ENCODE measurements around the gene ABHD18.
A peak's percentile ranks its signal among the peaks of the same experiment; 100 is the strongest.
"Not testable (repeated sequence)": the region's sequence is repeated elsewhere in the genome, so short reads cannot be mapped to it uniquely, and the experiment has no call there.

The ABHD18 gene

GRCh38 chr4:127930175-127930574 is 35.0 kb upstream of the ABHD18 start:
- Histone ChIP-seq H3K9me3 (ENCODE audit: severe bottlenecking) (no peaks in the 10 kb centered on the region), H3K27ac (no peak overlapping the region), H3K4me3 (ENCODE audit: low read depth, low read length) (no peak overlapping the region), H3K27me3 (ENCODE audit: insufficient read depth, low read depth, severe bottlenecking) (no peaks in the 10 kb centered on the region), H3K36me3 (peaks cover 8% of the 10 kb centered on the region)
- DNase-seq, result no peak
- TF ChIP-seq CTCF (IDR thresholded peaks at IDR 0.05; ENCODE audit: low read depth, low read length), result no peak

GRCh38 chr4:127931836-127932235 is 33.4 kb upstream of the ABHD18 start:
- not testable (repeated sequence) for H3K27me3 ChIP-seq (ENCODE audit: insufficient read depth, low read depth, severe bottlenecking); H3K9me3 ChIP-seq (ENCODE audit: severe bottlenecking); H3K27ac ChIP-seq; H3K36me3 ChIP-seq; DNase-seq; H3K4me3 ChIP-seq (ENCODE audit: low read depth, low read length)

GRCh38 chr4:127936974-127937373 is 28.2 kb upstream of the ABHD18 start:
- DNase-seq, result no peak
- Histone ChIP-seq H3K9me3 (ENCODE audit: severe bottlenecking) (no peaks in the 10 kb centered on the region), H3K27ac (no peak overlapping the region), H3K4me3 (ENCODE audit: low read depth, low read length) (no peak overlapping the region), H3K36me3 (peaks cover 15% of the 10 kb centered on the region), H3K27me3 (ENCODE audit: insufficient read depth, low read depth, severe bottlenecking) (no peaks in the 10 kb centered on the region)
- TF ChIP-seq CTCF (IDR thresholded peaks at IDR 0.05; ENCODE audit: low read depth, low read length), result no peak

- no peak for TF ChIP-seq CTCF (IDR thresholded peaks at IDR 0.05; ENCODE audit: low read depth, low read length)
- DNase-seq, result no peak
- Histone ChIP-seq H3K9me3 (ENCODE audit: severe bottlenecking) (no peaks in the 10 kb centered on the region), H3K27me3 (ENCODE audit: insufficient read depth, low read depth, severe bottlenecking) (no peaks in the 10 kb centered on the region), H3K27ac (no peak overlapping the region), H3K4me3 (ENCODE audit: low read depth, low read length) (no peak overlapping the region), H3K36me3 (peaks cover 12% of the 10 kb centered on the region)
Measured at GRCh38 chr4:127957105-127957504, 8.1 kb upstream of the ABHD18 start.

GRCh38 chr4:127959794-127960193 is 5.4 kb upstream of the ABHD18 start:
- Histone ChIP-seq H3K27me3 (ENCODE audit: insufficient read depth, low read depth, severe bottlenecking) (no peaks in the 10 kb centered on the region), H3K36me3 (peaks cover 19% of the 10 kb centered on the region), H3K27ac (no peak overlapping the region), H3K9me3 (ENCODE audit: severe bottlenecking) (no peaks in the 10 kb centered on the region), H3K4me3 (ENCODE audit: low read depth, low read length) (no peak overlapping the region)
- DNase-seq, result no peak
- no peak for TF ChIP-seq CTCF (IDR thresholded peaks at IDR 0.05; ENCODE audit: low read depth, low read length)

- H3K27me3 ChIP-seq (ENCODE audit: insufficient read depth, low read depth, severe bottlenecking), result not testable (repeated sequence)
- Histone ChIP-seq H3K27ac (peak overlapping the region; percentile 90), H3K4me3 (ENCODE audit: low read depth, low read length) (peak overlapping the region; percentile 68)
Measured at GRCh38 chr4:127963633-127964398, 1.4 kb upstream of the ABHD18 start.

GRCh38 chr4:127964426-127965061 is 662 bp upstream of the ABHD18 start:
- peak overlapping the region; percentile 90 for H3K27ac ChIP-seq
- H3K36me3 ChIP-seq, result peaks cover 24% of the 10 kb centered on the region
- not testable (repeated sequence) for H3K27me3 ChIP-seq (ENCODE audit: insufficient read depth, low read depth, severe bottlenecking); H3K9me3 ChIP-seq (ENCODE audit: severe bottlenecking)
- peak overlapping the region; percentile 68 for H3K4me3 ChIP-seq (ENCODE audit: low read depth, low read length)
- DNase-seq, result peak; percentile 41

More at GRCh38 chr4:127963633-127964398, 1.4 kb upstream of the ABHD18 start:
- DNase-seq; H3K9me3 ChIP-seq (ENCODE audit: severe bottlenecking): not testable (repeated sequence)
- peaks cover 20% of the 10 kb centered on the region for H3K36me3 ChIP-seq

Data from WERI-Rb-1 (cell line).